Measurements from ENCODE around the gene ACOT7. TPM values are rescaled to one million over a fixed set of nuclear protein-coding genes. Genes with fewer than 3 reads are reported as not detected.

ACOT7 gene
- total RNA-seq, 1 donor from 2014 or later = 12.7 TPM

DNA sequence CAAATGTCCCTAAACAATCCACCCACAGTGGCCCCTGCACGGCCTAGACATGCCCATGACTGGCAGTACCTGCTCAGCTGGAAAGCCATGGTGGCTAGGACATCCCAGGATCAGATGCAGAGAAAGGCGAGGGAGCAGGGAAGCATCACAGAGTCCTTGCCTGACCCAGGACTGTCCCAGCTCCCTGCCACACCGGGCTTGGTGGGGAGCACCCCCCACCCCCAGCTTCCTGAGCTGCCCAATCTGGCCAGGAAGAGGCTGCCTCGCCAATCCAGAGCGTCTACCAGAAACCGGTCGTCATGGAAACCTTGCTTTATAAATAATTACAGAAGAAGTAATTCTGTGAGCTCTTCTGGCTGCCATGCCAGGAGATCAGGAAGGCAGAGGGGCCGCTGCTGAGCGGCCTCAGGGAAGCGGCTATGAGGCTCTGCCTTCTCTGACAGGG lies 34.8 kb downstream of the ACOT7 start:
- DNase-seq = no peak
- intact Hi-C loops (cut with micrococcal nuclease) = loop anchor here (2.0 kb wide), 1 partner anchor 34 kb away; the partner anchor contains the start of gene ACOT7
- Mint-ChIP-seq H3K27me3 (no peaks in the 10 kb centered on the region), H3K27ac (no peak overlapping the region), H3K4me1 (peaks cover 26% of the 10 kb centered on the region), H3K4me3 (no peak overlapping the region), H3K9me3 (no peaks in the 10 kb centered on the region), H3K36me3 (ENCODE audit: low read depth) (no peaks in the 10 kb centered on the region)
- no peak for ATAC-seq (ENCODE audit: low read depth)
- CTCF ChIA-PET = interaction anchor here (0.5 to 0.8 kb wide), 2 partner anchors 82 to 213 kb away, joined by 3 to 4 read pairs; no protein-coding TSS in a partner anchor
- POLR2A ChIA-PET = interaction anchor here (2.9 kb wide), 1 partner anchor 35 kb away, joined by 8 read pairs; the partner anchor contains the start of gene ACOT7
- TF ChIP-seq, protein P1, sequence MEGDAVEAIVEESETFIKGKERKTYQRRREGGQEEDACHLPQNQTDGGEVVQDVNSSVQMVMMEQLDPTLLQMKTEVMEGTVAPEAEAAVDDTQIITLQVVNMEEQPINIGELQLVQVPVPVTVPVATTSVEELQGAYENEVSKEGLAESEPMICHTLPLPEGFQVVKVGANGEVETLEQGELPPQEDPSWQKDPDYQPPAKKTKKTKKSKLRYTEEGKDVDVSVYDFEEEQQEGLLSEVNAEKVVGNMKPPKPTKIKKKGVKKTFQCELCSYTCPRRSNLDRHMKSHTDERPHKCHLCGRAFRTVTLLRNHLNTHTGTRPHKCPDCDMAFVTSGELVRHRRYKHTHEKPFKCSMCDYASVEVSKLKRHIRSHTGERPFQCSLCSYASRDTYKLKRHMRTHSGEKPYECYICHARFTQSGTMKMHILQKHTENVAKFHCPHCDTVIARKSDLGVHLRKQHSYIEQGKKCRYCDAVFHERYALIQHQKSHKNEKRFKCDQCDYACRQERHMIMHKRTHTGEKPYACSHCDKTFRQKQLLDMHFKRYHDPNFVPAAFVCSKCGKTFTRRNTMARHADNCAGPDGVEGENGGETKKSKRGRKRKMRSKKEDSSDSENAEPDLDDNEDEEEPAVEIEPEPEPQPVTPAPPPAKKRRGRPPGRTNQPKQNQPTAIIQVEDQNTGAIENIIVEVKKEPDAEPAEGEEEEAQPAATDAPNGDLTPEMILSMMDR (IDR thresholded peaks at IDR 0.05) = no peak

- CTCF ChIA-PET = interaction anchor here (0.8 kb wide), 1 partner anchor 82 kb away, joined by 3 read pairs; no protein-coding TSS in a partner anchor
- POLR2A ChIA-PET = interaction anchor here (2.9 kb wide), 1 partner anchor 36 kb away, joined by 8 read pairs; the partner anchor contains the start of gene ACOT7
- peaks cover 23% of the 10 kb centered on the region for H3K4me1 Mint-ChIP-seq
- no peaks in the 10 kb centered on the region for H3K27me3 Mint-ChIP-seq
- intact Hi-C loops (cut with micrococcal nuclease) = loop anchor here (2.0 kb wide), 1 partner anchor 35 kb away; the partner anchor contains the start of gene ACOT7
- ATAC-seq (ENCODE audit: low read depth) (no peak), DNase-seq (no peak)
- no peak overlapping the region for H3K27ac Mint-ChIP-seq
- no peaks in the 10 kb centered on the region for H3K36me3 Mint-ChIP-seq (ENCODE audit: low read depth)
- no peak overlapping the region for H3K4me3 Mint-ChIP-seq
- no peaks in the 10 kb centered on the region for H3K9me3 Mint-ChIP-seq
- TF ChIP-seq, protein P1 (IDR thresholded peaks at IDR 0.05) = no peak
Observed at GRCh38 chr1:6358144-6358624, 35.4 kb downstream of the ACOT7 start.

- ATAC-seq (ENCODE audit: low read depth) (no peak), DNase-seq (no peak)
- ChIA-PET CTCF (no interaction called here), POLR2A (no interaction called here)
- no peak overlapping the region for H3K27ac Mint-ChIP-seq
- no peak overlapping the region for H3K4me3 Mint-ChIP-seq
- no peaks in the 10 kb centered on the region for H3K36me3 Mint-ChIP-seq (ENCODE audit: low read depth)
- TF ChIP-seq, protein P1 (IDR thresholded peaks at IDR 0.05) = no peak
- intact Hi-C loops (cut with micrococcal nuclease) = no loop called here
- peaks cover 23% of the 10 kb centered on the region for H3K4me1 Mint-ChIP-seq
- H3K9me3 Mint-ChIP-seq = no peaks in the 10 kb centered on the region
- no peaks in the 10 kb centered on the region for H3K27me3 Mint-ChIP-seq
Observed at GRCh38 chr1:6357243-6357936, 36.2 kb downstream of the ACOT7 start.

DNA sequence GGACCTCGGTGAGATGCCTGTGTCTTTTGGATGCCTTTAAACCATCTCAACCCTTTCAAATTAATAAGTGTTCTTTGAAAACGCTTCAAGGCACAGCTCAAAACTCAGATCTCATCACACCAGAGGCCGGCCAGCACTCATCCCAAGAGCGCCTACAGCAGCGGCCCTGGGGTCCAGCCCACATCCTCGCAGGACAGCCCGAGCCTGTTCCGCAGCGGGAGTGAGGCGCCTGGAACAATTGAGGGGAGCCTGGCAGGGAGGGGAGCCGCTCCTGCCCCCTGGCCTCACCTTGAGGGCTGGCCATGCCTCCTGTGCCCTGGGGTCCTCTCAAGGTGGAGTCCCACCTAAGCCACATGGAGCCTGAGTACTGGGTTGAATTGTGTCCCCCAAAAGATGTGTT lies 37.9 kb downstream of the ACOT7 start:
- TF ChIP-seq, protein P1 (IDR thresholded peaks at IDR 0.05) = no peak
- Mint-ChIP-seq H3K27me3 (no peaks in the 10 kb centered on the region), H3K4me1 (peaks cover 23% of the 10 kb centered on the region), H3K9me3 (no peaks in the 10 kb centered on the region), H3K36me3 (ENCODE audit: low read depth) (no peaks in the 10 kb centered on the region), H3K4me3 (no peak overlapping the region), H3K27ac (no peak overlapping the region)
- POLR2A ChIA-PET = no interaction called here
- intact Hi-C loops (cut with micrococcal nuclease) = no loop called here
- ATAC-seq (ENCODE audit: low read depth) (no peak), DNase-seq (no peak)
- CTCF ChIA-PET = no interaction called here

DNA sequence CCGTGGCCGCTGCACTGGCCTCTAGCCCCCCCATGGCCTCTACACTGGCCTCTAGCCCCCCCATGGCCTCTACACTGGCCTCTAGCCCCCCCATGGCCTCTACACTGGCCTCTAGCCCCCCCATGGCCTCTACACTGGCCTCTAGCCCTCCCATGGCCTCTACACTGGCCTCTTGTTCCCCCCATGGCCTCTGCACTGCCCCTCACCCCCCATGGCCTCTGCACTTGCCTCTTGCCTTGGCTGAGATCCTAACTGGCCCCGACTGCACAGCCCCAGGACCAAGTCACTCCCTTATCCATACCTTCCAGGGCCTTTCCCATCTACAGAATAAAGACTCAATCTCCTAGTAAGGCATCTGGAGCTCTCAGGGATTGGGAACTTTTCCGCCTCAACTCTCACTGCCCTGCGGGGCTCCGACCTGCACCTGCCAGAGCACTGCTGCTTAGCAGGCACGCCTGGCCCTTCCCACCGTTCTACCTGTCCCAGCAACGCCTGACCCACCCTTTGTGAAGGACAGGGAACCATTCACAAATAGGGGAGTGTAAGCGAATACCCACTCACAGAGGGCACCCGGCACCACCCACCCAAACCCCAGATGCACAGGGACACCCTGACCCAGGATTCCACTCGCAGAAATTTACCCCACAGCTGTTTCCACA lies 38.8 kb downstream of the ACOT7 start:
- H3K27ac Mint-ChIP-seq = no peak overlapping the region
- DNase-seq (no peak), ATAC-seq (ENCODE audit: low read depth) (no peak)
- ChIA-PET POLR2A (no interaction called here), CTCF (no interaction called here)
- no peak overlapping the region for H3K4me3 Mint-ChIP-seq
- H3K36me3 Mint-ChIP-seq (ENCODE audit: low read depth) = no peaks in the 10 kb centered on the region
- no peaks in the 10 kb centered on the region for H3K9me3 Mint-ChIP-seq
- TF ChIP-seq, protein P1 (IDR thresholded peaks at IDR 0.05) = no peak
- intact Hi-C loops (cut with micrococcal nuclease) = no loop called here
- H3K27me3 Mint-ChIP-seq = no peaks in the 10 kb centered on the region
- H3K4me1 Mint-ChIP-seq = peaks cover 16% of the 10 kb centered on the region
